Measurements from ENCODE around the gene VPS13D. TPM values are rescaled to one million over a fixed set of nuclear protein-coding genes. Genes with fewer than 3 reads are reported as not detected.

The VPS13D gene
- total RNA-seq, 4 donors from 2014 or later, result 137 to 238 (median 191) TPM

DNA sequence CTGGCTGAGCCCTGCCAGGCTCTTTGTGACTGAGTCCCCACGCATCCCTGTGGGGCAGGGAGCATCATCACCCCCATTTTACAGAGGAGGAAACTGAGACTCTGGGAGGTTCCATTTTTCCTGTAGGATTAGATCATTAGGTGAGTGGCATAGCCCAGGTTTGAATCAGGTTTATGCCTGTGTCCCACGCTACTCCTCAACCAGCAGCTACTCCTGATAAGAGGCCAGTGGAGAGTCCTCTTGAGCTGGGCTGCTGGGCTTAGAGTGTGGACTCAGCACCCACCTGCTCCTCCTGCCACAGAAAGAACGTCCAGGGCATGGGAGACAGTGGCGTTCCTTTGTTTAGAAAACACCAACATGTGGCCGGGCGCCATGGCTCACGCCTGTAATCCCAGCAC is 32.3 kb upstream of the VPS13D start:
- TF ChIP-seq, protein P1, sequence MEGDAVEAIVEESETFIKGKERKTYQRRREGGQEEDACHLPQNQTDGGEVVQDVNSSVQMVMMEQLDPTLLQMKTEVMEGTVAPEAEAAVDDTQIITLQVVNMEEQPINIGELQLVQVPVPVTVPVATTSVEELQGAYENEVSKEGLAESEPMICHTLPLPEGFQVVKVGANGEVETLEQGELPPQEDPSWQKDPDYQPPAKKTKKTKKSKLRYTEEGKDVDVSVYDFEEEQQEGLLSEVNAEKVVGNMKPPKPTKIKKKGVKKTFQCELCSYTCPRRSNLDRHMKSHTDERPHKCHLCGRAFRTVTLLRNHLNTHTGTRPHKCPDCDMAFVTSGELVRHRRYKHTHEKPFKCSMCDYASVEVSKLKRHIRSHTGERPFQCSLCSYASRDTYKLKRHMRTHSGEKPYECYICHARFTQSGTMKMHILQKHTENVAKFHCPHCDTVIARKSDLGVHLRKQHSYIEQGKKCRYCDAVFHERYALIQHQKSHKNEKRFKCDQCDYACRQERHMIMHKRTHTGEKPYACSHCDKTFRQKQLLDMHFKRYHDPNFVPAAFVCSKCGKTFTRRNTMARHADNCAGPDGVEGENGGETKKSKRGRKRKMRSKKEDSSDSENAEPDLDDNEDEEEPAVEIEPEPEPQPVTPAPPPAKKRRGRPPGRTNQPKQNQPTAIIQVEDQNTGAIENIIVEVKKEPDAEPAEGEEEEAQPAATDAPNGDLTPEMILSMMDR (IDR thresholded peaks at IDR 0.05), result no peak
- TF ChIP-seq POLR2A (IDR thresholded peaks at IDR 0.05), result no peak
- Histone ChIP-seq H3K27ac (peak overlapping the region in 1 of 3 donors; percentile 24), H3K4me3 (replicated peaks in 1 of 3) (no peak overlapping the region), H3K36me3 (no peaks in the 10 kb centered on the region), H3K27me3 (no peaks in the 10 kb centered on the region), H3K4me1 (peaks cover 4 to 25% of the 10 kb centered on the region in 2 donors), H3K9me3 (no peaks in the 10 kb centered on the region)
- intact Hi-C loops (cut with DNase I), result no loop called here
- peak in 1 of 2 donors; percentile 59 for DNase-seq
- WGBS, 2 donors, result 66 to 69% methylated on average over 5 to 6 of the region's 7 CpGs

- no peaks in the 10 kb centered on the region for H3K36me3 ChIP-seq
- no peak for DNase-seq
These were observed 29.6 kb upstream of the VPS13D start for GRCh38 chr1:12200208-12200607.

GRCh38 chr1:12201352-12202189 is 28.3 kb upstream of the VPS13D start:
- Histone ChIP-seq H3K9me3 (no peaks in the 10 kb centered on the region), H3K27me3 (no peaks in the 10 kb centered on the region), H3K4me3 (replicated peaks in 1 of 3) (no peak overlapping the region), H3K36me3 (no peaks in the 10 kb centered on the region), H3K4me1 (peaks cover 4 to 25% of the 10 kb centered on the region in 2 donors), H3K27ac (no peak overlapping the region)
- 67 to 73% methylated on average over 10 to 18 of the region's 18 CpGs for WGBS, 2 donors
- intact Hi-C loops (cut with DNase I), result no loop called here
- TF ChIP-seq, protein P1 (IDR thresholded peaks at IDR 0.05), result no peak
- TF ChIP-seq POLR2A (IDR thresholded peaks at IDR 0.05), result no peak
- DNase-seq, result peak; percentile 23 to 38

More at GRCh38 chr1:12200208-12200607, 29.6 kb upstream of the VPS13D start:
- Histone ChIP-seq H3K4me1 (peaks cover 4 to 25% of the 10 kb centered on the region in 2 donors), H3K9me3 (no peaks in the 10 kb centered on the region), H3K4me3 (replicated peaks in 1 of 3) (no peak overlapping the region), H3K27me3 (no peaks in the 10 kb centered on the region), H3K27ac (no peak overlapping the region)
- TF ChIP-seq POLR2A (IDR thresholded peaks at IDR 0.05), result no peak
- TF ChIP-seq, protein P1 (IDR thresholded peaks at IDR 0.05), result no peak
- WGBS, 2 donors, result 91 to 94% methylated on average over 7 of the region's 7 CpGs
- intact Hi-C loops (cut with DNase I), result no loop called here

DNA sequence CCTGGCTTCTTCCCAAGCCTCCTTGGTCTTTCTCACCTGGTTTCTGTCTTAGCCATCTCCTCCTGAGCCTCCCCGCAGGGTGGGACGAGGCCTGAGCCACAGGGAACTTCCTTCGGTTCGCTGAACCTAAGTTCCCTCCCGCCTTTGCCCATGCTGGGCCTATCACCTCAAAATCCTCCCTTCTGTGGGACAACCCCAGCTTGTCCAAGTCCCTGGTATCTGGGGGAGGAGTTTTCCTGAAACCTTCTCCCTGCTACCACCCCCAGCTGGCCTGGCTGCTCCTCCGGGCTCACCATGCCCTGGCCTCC is 27.7 kb upstream of the VPS13D start:
- no peak overlapping the region for H3K4me3 ChIP-seq (replicated peaks in 1 of 3)
- no peaks in the 10 kb centered on the region for H3K27me3 ChIP-seq
- WGBS, 2 donors, result 89 to 91% methylated on average over 6 of the region's 6 CpGs
- no peaks in the 10 kb centered on the region for H3K9me3 ChIP-seq
- intact Hi-C loops (cut with DNase I), result no loop called here
- H3K4me1 ChIP-seq, result peaks cover 4 to 23% of the 10 kb centered on the region in 2 donors
- no peak overlapping the region for H3K27ac ChIP-seq
- DNase-seq, result no peak
- TF ChIP-seq, protein P1 (IDR thresholded peaks at IDR 0.05), result no peak
- no peak for TF ChIP-seq POLR2A (IDR thresholded peaks at IDR 0.05)
- H3K36me3 ChIP-seq, result no peaks in the 10 kb centered on the region

- TF ChIP-seq, protein P1 (IDR thresholded peaks at IDR 0.05), result no peak
- no peak for TF ChIP-seq POLR2A (IDR thresholded peaks at IDR 0.05)
- H3K36me3 ChIP-seq, result no peaks in the 10 kb centered on the region
- DNase-seq, result no peak
- intact Hi-C loops (cut with DNase I), result no loop called here
- 97 to 98% methylated on average over 4 of the region's 4 CpGs for WGBS, 2 donors
- no peaks in the 10 kb centered on the region for H3K27me3 ChIP-seq
- H3K4me3 ChIP-seq (replicated peaks in 1 of 3), result no peak overlapping the region
- no peaks in the 10 kb centered on the region for H3K9me3 ChIP-seq
- peaks cover 4 to 18% of the 10 kb centered on the region in 2 donors for H3K4me1 ChIP-seq
- no peak overlapping the region for H3K27ac ChIP-seq
These were observed 27.3 kb upstream of the VPS13D start for GRCh38 chr1:12202577-12202976.

Data from thyroid gland (tissue), 4 donors.